GM21447 (cell line): ENCODE results near the gene SMYD3.
"Not testable (repeated sequence)": the region's sequence is repeated elsewhere in the genome, so short reads cannot be mapped to it uniquely, and the experiment has no call there.

Experiments
- ATAC-seq: cut with Tn5 transposase; IDR thresholded peaks from one replicate; pipeline ENCODE4 v1.9.1; 2021; ENCODE audit not compliant: unreplicated experiment

The SMYD3 gene

DNA sequence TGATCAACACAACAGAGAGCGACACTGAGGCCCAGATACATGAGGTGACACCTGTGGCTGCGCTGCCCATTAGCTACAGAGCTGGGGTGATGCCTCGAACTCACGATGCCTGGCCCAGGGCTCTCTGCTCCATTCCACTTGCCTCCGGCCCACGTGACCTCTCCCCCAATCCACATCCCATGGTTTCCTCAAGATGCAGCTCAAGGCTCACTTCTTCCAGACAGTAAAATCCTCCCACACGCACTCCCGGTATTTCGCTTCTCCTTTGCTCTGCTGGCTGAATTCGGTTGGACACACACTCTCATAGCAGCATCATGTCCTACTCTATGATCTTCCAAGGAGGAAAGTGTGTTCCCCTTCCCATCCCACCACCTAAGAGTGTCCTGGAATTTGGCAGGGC is 679.8 kb downstream of the SMYD3 start:
- no peak for ATAC-seq

DNA sequence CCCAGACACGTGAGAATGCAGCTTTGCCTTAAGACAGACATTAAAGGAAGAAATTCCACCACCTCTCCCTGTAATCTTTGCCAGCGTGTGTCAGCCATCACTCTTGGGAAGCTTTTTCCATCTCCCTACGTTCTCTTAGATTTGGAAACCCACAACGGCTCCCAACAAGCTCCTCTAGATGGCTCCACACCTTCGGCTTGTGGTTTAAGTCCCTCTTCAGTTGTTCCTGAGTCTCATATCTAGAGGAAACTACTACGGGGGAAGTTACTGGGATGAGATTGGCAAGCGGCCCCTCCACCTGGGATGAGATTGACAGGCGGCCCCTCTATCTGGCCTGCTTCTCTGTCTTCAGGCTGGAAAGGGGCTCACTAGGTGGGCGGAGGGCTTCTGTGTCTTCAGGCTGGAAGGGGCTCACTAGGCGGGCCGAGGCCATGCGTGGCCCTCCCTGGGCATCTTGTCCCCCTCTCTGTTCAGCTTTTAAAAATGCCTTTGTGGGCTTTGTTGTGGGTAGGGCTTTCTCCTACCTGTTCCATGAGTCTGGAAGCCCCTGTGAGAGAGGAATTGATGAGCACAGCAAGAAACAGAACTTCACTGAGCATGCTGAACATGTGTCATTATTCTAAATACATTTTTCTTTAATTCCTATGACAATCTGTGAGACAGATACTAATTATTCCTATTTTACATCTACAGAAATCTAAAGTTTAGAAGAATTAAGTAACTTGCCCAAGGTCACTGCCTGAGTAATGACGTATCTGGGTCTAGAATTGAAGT is 681.8 kb downstream of the SMYD3 start:
- ATAC-seq: no peak

DNA sequence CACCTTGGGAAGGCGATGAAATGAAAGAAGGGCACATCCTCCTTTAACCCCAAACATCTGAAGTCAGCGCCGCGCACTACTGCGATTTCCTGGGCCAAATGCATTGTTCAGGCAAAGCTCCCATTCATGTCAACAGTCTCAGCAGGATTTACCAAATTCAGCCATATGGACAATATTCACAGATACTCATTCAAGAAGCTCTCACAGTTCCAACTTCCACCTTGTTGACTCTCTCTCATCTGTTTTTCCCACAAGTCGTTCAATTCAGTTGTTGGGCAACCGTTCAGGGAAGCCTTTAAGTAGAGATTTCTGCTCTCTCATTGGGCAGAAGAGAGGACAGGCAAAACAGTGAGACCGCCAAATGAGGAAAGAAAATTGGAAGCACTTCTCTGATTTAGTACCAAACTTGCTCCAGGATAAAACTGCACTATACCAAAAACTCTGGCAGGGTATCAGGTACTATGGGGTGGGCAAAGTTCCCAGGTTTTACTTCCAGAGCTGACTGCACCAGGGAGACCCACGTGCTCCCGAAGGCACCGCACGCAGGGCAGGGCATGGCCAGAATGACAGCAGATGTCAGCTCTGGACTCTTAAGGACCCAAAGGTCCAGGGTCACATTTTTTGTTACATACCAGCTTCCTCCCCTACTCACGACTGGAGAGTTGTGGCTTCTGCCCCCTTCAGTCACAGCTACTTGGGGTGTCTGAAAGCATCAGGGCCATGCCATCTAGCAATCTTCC is 683.5 kb downstream of the SMYD3 start:
- ATAC-seq: no peak

DNA sequence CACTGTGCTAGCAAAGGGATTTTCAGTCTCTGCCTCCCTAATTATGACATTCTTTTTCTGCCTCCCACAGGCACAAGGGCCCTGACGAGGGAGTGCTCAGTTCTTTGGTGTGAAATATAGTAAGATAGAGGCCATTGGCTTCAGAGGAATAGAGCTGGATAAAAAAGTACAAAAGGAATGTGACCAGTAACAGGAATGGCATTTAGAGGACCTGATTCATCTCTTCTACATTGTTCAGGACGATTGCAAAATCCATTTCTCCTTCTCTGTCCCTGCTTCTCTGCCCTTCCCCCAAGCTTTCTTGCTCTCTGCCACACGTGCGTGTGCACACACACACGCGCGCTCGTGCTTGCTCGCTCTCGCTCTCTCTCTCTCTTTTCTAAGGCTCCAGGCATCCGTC is 684.1 kb downstream of the SMYD3 start:
- ATAC-seq: no peak

DNA sequence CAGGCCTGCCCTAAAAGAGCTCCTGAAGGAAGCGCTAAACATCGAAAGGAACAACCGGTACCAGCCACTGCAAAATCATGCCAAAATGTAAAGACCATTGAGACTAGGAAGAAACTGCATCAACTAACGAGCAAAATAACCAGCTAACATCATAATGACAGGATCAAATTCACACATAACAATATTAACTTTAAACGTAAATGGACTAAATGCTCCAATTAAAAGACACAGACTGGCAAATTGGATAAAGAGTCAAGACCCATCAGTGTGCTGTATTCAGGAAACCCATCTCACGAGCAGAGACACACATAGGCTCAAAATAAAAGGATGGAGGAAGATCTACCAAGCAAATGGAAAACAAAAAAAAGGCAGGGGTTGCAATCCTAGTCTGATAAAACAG is 688.7 kb downstream of the SMYD3 start:
- ATAC-seq: not testable (repeated sequence)

DNA sequence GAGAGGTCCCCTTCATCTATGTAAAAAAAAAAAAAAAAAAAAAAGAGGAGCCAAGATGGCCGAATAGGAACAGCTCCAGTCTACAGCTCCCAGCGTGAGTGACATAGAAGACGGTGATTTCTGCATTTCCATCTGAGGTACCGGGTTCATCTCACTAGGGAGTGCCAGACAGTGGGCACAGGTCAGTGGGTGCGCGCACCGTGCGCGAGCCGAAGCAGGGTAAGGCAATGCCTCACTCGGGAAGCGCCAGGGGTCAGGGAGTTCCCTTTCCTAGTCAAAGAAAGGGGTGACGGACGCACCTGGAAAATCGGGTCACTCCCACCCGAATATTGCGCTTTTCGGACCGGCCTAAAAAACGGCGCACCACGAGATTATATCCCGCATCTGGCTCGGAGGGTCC is 690.6 kb downstream of the SMYD3 start:
- ATAC-seq: not testable (repeated sequence)

DNA sequence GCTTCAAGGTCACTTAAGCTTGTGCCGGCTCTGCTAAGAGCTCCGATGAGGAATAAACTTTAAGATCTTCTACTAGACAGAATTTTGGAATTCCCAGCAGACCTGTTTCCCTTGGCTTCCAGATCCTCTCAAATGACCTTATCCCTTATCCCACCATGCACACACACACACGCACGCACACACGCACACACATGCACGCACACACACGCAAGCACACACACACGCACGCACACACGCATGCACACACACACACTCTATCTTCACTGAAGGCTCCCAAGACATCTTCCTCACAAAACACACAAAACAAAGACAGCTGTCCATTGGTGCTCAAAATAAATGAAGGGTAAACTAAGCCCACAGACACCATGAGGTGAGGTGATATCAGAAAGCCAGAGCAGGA is 692.4 kb downstream of the SMYD3 start:
- ATAC-seq: no peak

DNA sequence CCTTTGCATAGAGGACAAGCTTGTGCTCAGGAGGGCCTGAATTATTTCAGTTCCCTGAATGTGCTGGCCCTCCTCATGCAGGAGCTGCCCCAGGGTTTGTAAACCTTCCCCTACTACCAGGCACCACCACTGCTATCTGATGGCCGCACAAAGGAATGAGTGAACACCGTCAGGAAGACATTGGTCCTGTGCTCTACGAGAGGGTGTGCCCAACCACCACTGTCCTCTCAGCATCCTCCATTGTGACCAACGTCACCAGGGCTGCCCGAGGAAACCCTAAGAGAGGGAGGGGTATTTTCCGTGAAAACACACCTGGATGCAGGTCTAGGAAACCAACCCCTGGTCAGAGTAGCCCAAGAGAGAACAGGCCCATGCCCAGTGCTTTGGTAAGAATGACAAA is 694.8 kb downstream of the SMYD3 start:
- ATAC-seq: no peak

DNA sequence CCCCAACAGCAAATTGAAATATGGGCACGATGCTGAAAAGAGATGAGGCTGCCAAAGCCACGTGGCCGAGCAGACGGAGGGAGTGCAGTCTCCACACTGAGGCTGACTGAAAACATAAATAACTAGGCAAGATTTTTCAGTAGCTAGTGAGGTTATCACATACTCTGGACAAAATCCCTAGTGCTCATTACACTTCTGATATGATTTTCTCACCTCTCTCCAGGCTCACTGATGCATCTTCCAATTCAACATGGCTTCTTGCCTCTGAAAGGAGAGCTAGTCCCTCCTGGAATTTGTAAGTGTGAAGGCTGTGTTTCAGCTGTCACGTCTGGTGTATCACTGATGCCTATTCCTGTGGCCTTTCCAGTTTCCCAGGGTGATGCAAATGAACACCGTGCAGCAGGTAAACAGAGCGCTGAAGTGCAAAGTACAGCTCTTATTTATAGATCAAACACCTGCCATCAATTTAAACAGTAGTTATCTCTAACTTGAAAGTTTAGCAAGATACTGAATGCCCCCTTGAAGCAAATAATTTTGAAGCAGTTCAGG is 696.2 kb downstream of the SMYD3 start:
- no peak for ATAC-seq

DNA sequence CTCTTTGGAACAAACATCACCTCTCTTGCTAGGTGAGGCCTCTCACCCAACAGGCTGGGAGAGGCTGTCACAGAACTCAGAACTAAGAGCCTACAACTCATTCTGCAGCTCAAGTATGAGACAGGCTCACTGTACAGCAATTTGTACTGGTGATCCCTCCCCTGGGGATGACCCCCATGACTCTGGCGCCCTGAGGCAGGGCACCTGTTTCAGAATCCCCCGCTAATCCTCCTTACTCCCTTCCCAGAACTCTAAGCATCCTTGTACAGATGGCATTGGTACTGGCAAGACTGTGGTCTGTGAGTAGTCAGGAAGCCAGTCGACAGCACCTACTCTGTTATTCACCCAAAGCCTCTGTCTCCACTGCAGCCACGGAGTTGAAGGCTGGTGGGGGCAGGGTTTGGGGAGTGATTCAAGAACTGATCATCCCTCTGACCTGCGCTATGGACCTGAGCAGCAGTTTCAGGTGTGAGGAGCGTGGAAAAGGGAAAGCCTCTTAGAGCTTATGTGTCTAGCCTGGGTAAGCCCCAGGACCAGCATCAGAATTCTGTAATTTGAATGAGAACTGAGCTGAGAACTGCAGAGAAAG is 696.8 kb downstream of the SMYD3 start:
- ATAC-seq: no peak

DNA sequence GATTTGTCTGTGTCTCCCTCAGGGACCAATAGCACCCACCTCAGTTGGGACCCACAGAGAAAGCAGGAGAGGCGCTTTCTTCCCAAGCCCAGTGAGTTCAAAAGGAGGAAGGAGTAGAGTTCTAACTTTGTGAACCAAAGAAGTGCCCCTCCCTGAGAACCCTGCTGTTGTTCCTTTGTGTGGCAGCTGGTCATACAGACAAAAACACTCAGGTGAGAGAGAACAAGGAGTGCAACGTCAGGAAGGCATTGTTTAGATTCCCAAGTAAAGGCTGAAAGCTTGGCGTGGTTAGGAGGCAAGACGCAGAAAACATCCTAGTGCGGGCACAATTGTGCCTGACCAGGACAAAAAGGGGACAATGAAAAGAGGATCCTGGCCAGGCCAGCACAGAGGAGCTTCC is 697.7 kb downstream of the SMYD3 start:
- no peak for ATAC-seq

DNA sequence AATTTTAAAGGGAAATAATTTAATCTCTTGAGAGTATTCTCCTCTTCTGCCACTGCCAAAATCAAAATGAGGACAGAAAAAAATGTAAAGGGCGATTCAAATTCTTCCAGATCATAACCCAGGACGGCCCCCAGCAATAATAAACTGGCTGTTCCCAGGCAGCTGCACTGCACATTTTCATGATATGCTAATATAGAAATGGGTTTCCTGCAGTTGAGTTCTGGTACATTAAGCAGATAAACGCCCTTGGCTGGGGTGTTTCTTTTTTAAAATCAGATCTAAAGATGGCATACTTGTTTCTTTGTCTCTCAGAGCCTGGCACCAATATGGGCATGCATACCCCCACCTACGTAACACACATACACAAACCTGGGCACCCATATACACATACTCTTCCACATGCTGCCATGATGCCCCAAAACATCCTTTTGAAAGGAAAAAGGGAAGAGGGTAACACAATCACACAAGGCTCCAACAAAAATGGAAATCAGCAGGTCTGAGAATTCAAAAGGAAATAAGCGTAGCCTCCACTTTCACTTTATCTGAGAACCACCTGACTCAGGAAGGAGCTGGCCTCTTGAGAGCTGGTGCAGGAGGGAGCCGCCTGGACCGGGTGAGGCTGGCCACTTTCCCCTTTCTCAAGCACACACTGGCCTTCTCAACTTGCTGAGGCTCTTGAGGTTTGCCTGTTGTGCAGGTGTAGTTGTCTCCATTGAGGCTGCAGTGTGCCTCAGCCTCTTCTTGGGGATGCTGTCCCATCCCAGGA is 698.9 kb downstream of the SMYD3 start:
- ATAC-seq: peak; percentile 32

DNA sequence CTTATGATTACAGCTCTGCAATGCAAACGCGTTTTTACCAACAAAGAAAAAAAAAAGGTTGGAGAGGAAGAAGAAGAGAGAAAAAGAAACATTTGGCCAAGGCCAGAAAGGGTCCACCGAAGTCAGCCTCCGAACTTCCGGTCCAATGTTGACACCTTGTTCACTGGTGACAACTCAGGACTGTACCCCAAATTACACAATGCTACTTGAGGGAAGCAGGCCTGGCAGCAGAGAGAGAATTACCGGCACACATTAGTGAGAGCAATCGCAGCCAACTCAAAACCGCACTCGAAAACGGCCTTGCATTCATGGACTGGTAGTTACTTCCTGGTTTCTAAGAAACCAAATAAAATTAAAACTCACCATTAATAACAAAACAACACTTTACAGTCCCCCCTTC is 699.8 kb downstream of the SMYD3 start:
- peak; percentile 88 for ATAC-seq

DNA sequence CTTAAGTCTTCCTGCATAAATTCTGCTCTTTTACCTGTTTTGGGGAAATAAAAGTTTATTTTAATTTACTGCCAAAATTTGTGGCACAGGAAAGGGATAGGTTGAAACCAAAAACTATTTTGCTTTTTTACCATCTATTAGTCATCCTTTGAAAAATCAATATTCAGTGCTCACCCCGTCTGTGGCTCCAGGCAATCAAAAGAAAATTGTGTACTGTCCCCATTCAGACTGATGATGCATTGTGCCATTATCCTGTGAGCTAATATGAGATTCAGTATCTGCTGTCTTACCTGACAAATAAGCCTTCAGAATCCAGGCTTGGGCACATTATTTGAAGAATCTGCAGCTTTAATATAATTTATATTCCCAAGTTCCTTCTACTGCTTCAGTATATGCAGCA is 701.5 kb downstream of the SMYD3 start:
- no peak for ATAC-seq

DNA sequence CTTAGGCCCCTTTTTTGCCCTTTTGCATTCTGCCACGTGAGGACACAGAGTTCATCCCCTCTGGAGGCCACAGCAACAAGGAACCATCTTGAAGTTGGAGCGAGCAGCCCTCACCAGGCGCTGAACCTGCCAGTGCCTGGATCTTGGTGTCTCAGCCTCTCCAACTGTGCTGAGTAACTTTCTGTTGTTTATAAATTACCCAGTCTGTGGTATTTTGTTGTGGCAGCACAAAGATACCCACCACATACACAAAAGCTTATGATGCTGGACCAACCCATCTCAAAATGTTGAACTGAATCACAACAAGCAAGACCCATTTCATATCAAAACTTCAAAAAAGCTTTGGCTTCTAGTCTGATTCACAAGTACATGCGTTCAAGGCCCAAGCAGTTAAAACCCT is 702.4 kb downstream of the SMYD3 start:
- no peak for ATAC-seq

DNA sequence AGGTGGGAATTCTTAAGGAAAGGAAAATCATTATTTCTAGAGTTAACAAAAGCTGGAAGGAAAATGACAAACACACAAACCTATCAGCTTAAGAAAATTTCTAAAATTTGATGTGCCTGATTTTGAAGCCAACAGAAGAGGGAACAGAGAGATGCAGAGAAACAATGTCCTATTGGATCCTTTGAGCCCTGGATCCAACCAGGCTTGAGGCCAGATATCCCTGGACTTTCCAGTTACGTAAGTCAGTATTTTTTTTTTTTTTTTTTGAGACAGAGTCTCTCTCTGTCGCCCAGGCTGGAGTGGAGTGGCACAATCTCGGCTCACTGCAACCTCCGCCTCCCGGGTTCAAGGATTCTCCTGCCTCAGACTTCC is 703.4 kb downstream of the SMYD3 start:
- no peak for ATAC-seq

DNA sequence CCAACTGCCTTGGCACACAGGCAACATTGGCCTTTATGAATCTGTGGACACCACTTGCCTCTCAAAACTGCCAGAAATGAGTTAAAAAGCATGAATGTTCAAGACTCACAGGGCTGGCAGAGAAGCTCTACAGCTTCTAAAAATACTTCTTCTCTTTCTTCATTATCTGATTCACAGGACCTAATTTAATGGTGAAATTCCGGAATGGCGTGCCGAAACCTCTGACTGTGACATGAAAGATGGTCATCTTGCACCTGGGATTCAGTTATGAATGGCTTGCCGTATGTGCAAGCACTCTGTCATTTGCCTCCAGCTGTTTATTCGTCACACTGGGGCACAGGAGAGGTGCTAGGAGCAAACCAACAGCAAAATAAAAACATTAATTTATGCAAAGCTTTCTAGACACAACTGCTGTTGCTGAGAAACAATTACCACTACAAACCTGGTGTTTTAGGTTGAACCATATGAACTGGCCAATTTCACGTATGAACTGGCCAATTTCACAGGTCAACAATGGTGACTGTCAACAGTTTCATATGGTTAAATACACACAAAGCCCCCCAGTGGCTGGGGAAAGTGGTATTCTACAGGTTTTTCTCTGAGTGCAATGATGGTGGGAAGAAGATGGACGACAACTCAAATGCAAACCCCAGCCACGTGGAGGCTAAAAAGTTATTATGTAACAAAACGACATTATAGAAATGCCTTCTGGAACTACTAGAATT is 704.0 kb downstream of the SMYD3 start:
- no peak for ATAC-seq

DNA sequence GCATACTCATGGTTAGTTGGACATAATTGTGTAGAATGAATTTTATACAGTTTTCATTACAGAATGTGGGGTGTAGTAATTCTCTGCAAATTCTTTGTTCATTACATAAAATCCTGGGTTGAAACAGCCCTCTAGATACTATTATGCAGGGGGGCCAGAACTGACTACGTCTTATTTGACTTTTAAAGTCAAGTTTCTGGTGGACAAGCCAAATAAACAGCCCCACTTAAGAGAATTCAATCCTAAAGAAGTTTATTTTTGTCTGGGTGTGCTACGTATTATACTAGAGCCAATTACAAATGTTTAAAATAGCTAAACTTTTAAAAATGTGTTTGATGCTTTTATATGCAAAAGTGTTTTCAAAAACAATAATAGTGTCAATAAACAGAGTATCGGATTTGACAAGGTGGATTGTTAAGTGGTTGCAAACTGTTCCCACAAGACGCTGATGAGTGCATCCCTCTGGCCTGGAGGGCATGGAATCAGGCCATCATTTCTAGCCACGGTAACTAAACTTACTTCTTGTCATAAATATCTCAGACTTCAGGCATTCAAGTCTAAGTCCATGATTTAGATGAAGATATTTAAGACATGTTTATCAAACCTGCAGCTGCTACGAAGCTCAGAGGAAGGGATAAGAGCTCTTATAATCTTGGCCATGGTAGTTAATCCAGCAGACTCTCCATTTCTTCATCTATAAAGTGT is 706.0 kb downstream of the SMYD3 start:
- ATAC-seq: no peak

DNA sequence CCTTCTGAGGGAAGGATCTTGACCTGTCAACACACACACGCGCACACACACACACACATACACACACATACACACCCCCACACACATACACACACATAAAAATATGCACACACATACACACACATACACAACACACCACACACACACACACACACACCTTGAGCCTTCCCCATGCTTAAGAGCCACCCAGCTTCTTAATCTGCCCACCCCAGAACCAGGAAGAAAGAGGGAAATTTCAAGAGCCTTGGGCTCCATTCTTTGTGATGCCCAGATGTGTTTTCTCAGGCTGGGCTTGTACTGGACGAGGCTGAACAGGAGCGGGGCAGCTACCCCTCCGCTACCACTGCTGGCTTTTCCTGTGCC is 708.7 kb downstream of the SMYD3 start:
- no peak for ATAC-seq
